ENCODE results near the gene CYP4Z1.

CYP4Z1 gene, protein sequence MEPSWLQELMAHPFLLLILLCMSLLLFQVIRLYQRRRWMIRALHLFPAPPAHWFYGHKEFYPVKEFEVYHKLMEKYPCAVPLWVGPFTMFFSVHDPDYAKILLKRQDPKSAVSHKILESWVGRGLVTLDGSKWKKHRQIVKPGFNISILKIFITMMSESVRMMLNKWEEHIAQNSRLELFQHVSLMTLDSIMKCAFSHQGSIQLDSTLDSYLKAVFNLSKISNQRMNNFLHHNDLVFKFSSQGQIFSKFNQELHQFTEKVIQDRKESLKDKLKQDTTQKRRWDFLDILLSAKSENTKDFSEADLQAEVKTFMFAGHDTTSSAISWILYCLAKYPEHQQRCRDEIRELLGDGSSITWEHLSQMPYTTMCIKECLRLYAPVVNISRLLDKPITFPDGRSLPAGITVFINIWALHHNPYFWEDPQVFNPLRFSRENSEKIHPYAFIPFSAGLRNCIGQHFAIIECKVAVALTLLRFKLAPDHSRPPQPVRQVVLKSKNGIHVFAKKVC

GRCh38 chr1:47067097-47067594 lies at the start of gene CYP4Z1:
TSS of gene CYP4Z1 (plus strand) at chr1:47067231. CDS start at chr1:47067491, 260 bp downstream.
- CTCF ChIA-PET = no interaction called here

DNA sequence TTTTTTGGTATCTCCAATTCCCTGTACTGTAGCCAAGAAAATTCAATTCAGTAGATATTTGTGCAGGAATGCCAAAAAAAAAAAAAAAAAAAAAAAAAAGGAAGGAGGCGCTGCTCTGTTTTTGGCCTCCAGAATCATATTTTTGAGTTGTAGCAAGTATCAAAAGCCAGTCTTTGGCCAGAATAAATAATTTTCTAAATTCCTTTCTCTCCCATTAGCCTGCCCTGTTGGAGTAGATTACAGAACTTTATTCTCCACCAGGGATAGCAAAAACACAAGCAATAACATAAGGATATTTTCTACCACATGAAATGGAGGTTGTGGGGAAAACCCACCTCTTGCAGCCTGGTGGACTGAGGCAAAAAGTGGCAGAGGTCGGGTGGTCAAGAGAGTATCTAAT lies 46.0 kb upstream of the CYP4Z1 start:
- no peak for DNase-seq (ENCODE audit: extremely low spot score)
- no peak for TF ChIP-seq CTBP1 (IDR thresholded peaks at IDR 0.05; ENCODE audit: borderline replicate concordance)
- CTCF ChIA-PET = no interaction called here
- POLR2A ChIA-PET = no interaction called here

More at GRCh38 chr1:47067097-47067594, at the start of gene CYP4Z1:
- TF ChIP-seq BHLHE40 (IDR thresholded peaks at IDR 0.05; ENCODE audit: borderline replicate concordance) = no peak
- no peak for TF ChIP-seq SP1 (IDR thresholded peaks at IDR 0.05)
- TF ChIP-seq ARNT (IDR thresholded peaks at IDR 0.05) = no peak
- TF ChIP-seq L3MBTL2 (conservative IDR thresholded peaks at IDR 0.05) = no peak
- TF ChIP-seq SUZ12 (IDR thresholded peaks at IDR 0.05) = no peak
- TF ChIP-seq NFRKB (IDR thresholded peaks at IDR 0.05) = no peak
- no peak for TF ChIP-seq CTBP1 (IDR thresholded peaks at IDR 0.05; ENCODE audit: borderline replicate concordance)
- TF ChIP-seq PKNOX1 (IDR thresholded peaks at IDR 0.05) = no peak
- TF ChIP-seq FOXA1 (IDR thresholded peaks at IDR 0.05) = no peak
- no peak for TF ChIP-seq LEF1 (IDR thresholded peaks at IDR 0.05; ENCODE audit: borderline replicate concordance)
- TF ChIP-seq ZNF384 (IDR thresholded peaks at IDR 0.05) = no peak
- TF ChIP-seq HDGF (IDR thresholded peaks at IDR 0.05; ENCODE audit: borderline replicate concordance) = no peak
- TF ChIP-seq FOXM1 (IDR thresholded peaks at IDR 0.05; ENCODE audit: borderline replicate concordance) = no peak
- no peak for TF ChIP-seq TARDBP (IDR thresholded peaks at IDR 0.05)
- TF ChIP-seq ELF4 (IDR thresholded peaks at IDR 0.05) = no peak
- POLR2A ChIA-PET = no interaction called here
- DNase-seq (ENCODE audit: extremely low spot score) = no peak

DNA sequence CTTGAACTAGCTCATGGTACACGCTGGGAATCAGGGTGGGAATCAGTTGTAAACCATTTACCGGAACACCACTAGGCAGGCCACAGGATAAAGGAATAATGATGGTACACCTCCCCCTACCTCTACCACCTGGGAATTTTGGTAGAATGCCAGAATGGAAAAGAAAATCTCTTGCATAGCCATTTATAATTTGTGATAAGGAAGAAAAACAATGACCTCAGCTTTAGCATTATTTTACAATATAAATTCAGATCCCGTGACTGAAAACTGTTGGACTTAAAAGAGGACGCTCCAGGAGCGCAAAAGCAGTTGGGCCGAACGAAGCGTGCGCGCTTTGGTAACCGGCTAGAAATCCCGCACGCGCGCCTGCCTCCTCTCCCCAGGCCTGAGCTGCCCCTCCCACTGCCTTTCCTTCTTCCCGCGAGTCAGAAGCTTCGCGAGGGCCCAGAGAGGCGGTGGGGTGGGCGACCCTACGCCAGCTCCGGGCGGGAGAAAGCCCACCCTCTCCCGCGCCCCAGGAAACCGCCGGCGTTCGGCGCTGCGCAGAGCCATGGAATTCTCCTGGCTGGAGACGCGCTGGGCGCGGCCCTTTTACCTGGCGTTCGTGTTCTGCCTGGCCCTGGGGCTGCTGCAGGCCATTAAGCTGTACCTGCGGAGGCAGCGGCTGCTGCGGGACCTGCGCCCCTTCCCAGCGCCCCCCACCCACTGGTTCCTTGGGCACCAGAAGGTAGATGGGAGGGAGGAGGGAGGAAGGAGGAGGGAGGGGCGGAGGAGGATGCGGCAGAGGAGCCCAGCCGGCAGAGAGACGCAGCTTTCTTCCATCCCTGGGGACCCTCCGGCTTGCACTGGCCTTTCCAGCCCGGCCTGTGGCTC lies 43.5 kb upstream of the CYP4Z1 start, which contains the start of gene CYP4X1:
CYP4X1 (plus strand) TSS at position 402 of the 873 bp plus-strand sequence; CDS start at position 551, 149 bp downstream.
- ChIA-PET POLR2A (no interaction called here), CTCF (no interaction called here)
- TF ChIP-seq LEF1 (IDR thresholded peaks at IDR 0.05; ENCODE audit: borderline replicate concordance) (no peak), ARNT (IDR thresholded peaks at IDR 0.05) (no peak), NFRKB (IDR thresholded peaks at IDR 0.05) (no peak), SUZ12 (IDR thresholded peaks at IDR 0.05) (no peak), L3MBTL2 (conservative IDR thresholded peaks at IDR 0.05) (no peak), TARDBP (IDR thresholded peaks at IDR 0.05) (no peak), SP1 (IDR thresholded peaks at IDR 0.05) (no peak), HDGF (IDR thresholded peaks at IDR 0.05; ENCODE audit: borderline replicate concordance) (no peak), BHLHE40 (IDR thresholded peaks at IDR 0.05; ENCODE audit: borderline replicate concordance) (no peak), ELF4 (IDR thresholded peaks at IDR 0.05) (no peak), PKNOX1 (IDR thresholded peaks at IDR 0.05) (no peak)
- peak; percentile 25 for DNase-seq (ENCODE audit: extremely low spot score)

DNA sequence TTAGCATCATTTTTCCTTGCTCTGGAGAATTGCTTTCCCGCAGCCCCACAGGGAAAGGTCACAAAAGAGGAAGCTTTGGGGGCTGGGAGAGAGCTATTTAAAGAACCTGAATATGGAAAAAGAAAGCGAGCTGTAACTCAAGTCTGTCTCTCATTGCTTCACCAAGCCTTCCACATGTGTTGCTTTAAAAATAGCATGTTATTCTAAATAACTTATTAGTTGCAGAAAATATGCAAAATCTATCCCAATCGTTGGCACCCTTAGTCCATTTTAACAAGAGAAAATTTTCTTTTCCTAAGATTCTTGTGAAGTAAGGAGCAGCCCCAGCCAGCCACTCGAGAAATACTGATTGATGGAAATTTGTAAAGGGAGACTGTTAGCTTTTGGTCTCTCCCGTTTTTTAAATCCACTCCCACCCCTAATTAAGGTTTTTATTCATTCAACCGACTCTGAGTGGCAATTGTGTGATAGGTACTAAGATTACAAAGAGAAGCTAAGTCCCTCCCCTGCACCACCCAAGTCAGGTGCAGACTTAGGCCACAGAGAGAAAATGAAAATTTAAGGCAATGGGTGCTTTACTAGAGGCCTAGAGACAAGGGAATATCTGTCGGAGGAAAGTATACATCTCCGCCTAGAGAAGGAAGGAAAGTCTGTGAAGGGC lies 42.8 kb upstream of the CYP4Z1 start:
- no peak for DNase-seq (ENCODE audit: extremely low spot score)
- POLR2A ChIA-PET = no interaction called here
- no peak for TF ChIP-seq TARDBP (IDR thresholded peaks at IDR 0.05)
- TF ChIP-seq ZNF384 (IDR thresholded peaks at IDR 0.05) = no peak
- TF ChIP-seq PKNOX1 (IDR thresholded peaks at IDR 0.05) = no peak
- TF ChIP-seq FOXM1 (IDR thresholded peaks at IDR 0.05; ENCODE audit: borderline replicate concordance) = no peak
- no peak for TF ChIP-seq ARNT (IDR thresholded peaks at IDR 0.05)
- TF ChIP-seq L3MBTL2 (conservative IDR thresholded peaks at IDR 0.05) = no peak
- CTCF ChIA-PET = no interaction called here

DNA sequence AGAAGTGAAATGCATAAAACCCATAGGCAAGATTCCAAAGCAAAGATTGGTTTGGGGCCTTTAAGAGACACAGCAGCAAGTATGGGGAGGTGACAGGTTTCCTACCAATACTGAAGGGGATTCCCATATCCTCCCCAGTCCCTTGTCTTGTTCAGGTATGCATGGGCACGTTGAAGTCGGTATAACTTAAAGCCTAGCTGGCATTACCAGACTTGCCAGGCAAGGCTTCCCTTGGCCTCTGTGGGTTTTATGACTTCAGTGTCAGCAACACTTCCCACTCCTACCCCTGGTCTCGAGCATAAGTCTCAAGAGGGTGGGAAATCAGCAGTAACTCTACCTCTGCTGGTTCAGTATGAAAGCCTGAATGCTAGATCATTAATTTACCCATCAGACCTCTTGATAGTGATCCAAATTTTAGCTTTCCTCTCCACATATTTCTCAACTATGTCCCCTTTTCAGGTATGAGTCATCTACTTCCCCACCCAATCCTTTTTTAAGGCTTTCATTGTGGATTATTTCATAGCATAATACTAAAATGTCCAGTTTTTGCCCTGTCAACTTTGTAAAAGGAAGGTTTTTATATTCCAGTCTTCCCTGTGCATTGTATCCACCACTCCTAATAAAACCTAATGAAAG lies 36.7 kb upstream of the CYP4Z1 start:
- DNase-seq (ENCODE audit: extremely low spot score) = no peak
- TF ChIP-seq L3MBTL2 (conservative IDR thresholded peaks at IDR 0.05) = no peak
- ChIA-PET CTCF (interaction anchor here (1.9 kb wide), 1 partner anchor 145 kb away, joined by 4 read pairs; no protein-coding TSS in a partner anchor), POLR2A (no interaction called here)

Measured in HEK293T (cell line).